Measurements from ENCODE around the gene RXFP3.

Gene RXFP3

DNA sequence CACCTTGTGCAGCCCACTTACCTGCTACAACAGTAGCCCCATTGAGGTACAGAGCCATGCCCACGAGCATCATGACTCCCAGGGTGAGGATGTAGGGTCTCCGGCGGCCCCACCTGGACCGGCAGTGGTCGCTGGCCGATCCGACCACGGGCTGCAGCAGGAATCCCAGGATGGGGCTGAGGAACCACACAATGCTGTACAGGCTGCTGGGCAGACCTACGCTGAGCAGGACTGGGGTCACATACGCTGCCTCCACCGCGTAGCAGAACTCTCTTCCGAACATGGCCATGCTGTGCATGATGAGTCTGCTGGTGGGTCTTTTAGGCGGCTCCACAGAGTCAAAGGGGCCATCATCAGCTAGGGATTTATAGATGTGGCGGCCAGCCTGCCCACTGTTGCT lies 48.0 kb downstream of the RXFP3 start:
- no peak for DNase-seq

DNA sequence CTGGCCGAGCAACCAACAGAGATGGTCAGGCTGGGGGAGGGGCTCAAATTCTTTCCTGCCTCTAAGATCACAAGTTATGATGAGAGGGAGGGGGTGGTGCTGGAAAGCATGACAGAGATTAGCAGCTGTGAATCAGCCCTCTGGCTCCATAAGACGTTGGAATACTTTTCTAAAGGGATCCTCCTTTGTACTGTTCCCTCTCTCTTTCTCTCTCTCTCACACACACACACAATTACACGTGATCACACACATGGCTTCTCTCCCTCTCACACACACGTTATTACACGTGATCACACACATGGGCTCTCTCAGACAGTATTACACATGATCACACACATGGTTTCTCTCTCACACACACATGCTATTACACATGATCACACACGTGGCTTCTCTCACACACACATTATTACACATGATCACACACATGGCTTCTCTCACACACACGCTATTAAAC lies 48.5 kb downstream of the RXFP3 start, which contains the start of gene SLC45A2:
Gene SLC45A2 (minus strand): TSS at position 23 of the 454 bp plus-strand sequence. CDS start 110 bp downstream, outside the sequence.
- no peak for DNase-seq

DNA sequence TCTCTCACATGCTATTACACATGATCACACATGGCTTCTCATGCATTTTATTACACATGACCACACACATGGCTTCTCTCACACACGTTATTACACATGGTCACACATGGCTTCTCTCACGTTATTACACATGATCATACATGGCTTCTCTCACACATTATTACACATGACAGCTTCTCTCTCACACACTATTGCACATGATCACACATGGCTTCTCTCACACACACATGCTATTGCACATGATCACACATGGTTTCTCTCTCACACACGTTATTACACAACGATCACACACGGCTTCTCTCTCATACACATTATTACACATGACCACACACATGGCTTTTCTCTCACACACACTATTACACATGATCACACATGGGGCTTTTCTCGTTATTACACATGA lies 49.3 kb downstream of the RXFP3 start:
- no peak for DNase-seq
